Measurements from ENCODE around the gene TAOK2.
"Not testable (repeated sequence)": the region's sequence is repeated elsewhere in the genome, so short reads cannot be mapped to it uniquely, and the experiment has no call there.

The TAOK2 gene

DNA sequence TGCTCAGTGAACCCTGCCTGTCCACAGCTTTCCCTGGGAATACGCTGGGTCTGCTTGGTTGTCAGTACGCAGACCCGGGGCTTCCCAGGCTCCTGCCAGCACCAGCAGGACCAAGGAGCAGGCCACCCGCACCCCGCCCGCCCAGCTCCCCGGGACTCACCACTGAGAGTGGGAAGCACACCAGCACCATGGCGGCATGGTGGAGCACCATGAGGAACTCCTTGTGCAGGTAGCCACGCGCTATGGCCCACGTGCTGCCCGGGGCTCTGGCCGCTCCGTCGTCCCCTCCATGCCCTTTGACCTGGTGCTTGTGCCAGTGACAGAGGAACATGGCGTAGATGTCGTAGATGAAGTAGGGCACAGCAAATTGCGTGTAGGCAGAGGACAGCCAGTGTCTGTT, 52.8 kb downstream of the TAOK2 start:
- DNase-seq = no peak

DNA sequence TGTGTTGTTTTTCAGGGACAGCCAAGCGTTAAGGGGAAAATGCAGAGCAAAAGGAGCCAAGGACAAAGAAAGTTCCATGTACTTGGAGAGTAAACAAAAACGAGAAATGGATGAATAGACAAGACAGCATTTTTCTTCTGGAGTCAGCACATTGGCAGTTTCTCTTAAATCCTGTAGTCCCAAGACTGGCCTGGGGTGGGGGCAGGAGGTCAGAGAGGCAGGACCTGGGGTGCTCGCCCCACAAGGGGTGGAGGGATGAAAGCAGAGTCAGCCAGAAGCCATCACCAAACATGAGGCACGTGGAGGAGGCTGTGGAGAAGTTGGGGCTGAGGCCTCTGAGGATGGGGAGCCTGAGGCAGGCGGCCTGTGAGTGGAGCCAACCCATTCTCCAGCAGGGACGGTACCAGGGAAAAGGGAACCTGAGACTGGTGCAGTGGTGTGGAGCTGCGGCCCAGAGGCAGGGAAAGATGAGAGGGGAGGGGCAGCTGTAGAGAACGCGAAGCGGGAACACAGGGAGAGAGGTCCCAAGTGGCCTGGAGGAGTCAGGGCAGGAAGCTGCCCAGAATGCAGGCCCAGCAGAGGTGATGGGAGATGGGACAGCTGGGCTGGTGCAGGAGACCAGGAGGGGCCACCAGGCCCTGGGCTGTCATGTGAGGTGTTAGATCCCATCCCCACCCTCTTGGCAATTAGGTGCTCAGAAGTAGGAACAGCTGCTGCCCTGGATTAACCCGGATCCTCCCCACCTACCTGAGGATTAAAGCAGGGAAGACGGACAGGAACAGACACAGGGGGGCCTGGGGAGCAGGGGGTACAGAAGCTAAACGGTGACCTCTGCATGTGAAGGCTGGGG, 54.1 kb downstream of the TAOK2 start:
- DNase-seq = no peak

DNA sequence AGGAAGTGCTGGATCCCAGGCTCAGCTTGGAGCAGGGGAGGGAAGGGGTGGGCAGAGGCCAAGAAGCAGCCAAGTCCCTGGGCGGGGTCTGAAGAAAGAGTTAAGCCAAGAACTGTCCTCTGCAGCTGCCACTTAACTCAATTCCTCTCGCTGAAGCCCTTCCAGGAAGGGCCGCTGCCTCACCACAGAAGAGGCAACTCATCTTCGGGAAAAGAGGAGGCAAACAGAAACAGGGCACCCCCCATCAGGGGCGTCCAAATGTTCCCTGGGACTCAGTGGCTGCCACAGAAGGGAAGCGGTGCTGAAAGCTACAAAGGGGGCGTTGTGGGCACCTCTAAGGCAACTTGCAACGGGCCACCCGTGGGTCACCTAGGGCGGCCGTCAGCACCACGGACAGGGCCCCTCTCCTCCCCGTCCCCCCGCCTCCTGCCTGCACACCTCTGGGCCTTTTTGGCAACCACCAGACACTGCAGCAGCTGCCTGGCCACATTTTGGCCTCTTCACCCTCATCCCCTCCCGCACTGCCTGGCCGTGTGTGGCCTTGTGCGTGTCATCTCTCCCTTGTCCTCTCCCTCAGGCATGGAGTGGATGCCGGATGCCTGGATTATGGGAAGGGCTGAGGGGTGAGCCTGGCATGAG, 54.9 kb downstream of the TAOK2 start:
- no peak for DNase-seq

GRCh38 chr16:30030011-30030685, 56.5 kb downstream of the TAOK2 start:
- DNase-seq = no peak

GRCh38 chr16:30030841-30031413, 57.3 kb downstream of the TAOK2 start, which contains the start of gene TLCD3B:
TLCD3B (minus strand) TSS chr16:30031271; CDS start chr16:30030527, 744 bp downstream.
- no peak for DNase-seq

GRCh38 chr16:30031477-30031918, 57.8 kb downstream of the TAOK2 start:
- DNase-seq = no peak

DNA sequence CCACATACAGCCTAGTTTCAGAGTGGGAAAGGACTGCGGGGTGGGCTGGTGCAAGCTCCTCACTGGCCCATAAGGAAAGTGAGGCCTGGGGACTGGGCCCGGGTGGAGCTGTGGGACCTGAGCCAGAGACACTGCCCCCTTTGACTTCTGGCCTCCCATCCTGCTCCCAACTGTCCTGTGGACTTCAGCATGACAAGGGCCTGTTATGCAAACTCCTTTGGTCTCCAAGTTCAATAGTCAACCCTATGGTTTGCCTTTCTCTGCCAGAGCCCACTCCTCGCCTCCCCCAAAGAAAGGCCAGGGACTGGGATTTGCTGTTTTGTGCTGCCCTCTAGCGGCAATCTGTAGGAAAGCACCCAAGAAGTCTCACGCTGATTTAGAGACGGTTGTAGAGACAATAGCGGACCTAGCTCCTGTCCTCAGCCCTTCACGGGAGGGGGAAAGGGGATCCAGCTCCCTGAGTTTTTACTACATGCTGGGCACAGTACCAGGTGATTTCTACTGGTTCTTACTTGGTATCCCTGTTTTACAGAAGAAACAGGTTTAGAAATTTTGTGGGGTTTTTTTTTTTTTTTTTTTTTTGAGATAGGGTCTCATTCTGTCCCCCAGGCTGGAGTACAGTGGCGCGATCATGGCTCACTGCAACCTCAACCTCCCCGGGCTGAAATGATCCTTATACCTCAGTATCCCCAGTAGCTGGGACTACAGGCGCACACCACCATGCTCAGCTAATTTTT, 58.6 kb downstream of the TAOK2 start:
- DNase-seq = peak; percentile 40

DNA sequence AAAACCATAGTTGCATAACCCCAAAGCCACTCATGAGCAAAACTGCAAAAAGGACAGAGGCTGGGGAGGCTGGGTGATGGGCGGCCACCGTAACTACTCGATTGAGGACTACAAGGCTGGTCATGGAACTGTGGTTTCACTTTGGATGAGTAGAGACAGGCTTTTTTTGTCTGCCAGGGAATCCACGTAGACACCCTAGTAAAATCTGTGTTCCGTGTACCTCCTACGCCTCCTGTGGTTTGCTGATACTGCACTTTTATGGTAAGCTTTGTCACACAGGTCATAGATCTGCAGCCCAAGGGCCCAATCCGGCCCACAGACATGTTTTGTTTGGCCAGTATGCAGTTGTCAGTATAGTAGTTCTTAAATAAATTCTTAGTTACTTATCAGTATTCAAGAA, 59.6 kb downstream of the TAOK2 start:
- DNase-seq = no peak

DNA sequence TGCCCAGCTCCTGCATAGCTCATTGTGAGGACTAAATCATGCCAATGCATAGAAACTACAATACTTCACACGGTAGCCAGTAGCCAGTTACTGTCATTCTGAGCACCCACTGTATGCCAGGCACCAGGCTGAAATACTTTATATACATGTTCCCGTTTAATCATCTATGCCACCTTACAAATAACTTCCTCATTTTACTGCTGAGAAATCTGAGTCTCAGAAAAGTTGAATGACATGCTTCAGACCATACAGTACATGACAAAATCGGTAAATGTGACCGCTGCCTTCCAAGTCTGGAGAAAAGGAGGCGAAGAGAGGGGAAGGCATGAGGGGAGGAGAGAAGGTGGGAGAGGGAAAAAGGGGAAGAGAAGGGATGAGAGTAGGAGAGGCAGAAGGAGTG, 66.6 kb downstream of the TAOK2 start:
- DNase-seq = no peak

GRCh38 chr16:30040690-30041089, 67.0 kb downstream of the TAOK2 start:
- not testable (repeated sequence) for DNase-seq

- DNase-seq = no peak
Observed at GRCh38 chr16:30041841-30042240, 68.2 kb downstream of the TAOK2 start.
